Liver (tissue), 9 donors: Measurements from ENCODE around the gene EDEM2. TPM values are rescaled to one million over a fixed set of nuclear protein-coding genes. Genes with fewer than 3 reads are reported as not detected.

Experiments used
- DNase-seq: peaks from one replicate; pipeline ENCODE4 v3.0.0-alpha.2; 2017; ENCODE audit warnings: low spot score
- H3K27ac ChIP-seq, 2 donors: one replicate each; pipeline ENCODE4 v1.7.0; 2013; ENCODE audit warnings: inconsistent platforms in 2 of 2, low read length in 2 of 2, control low read depth in 1 of 2, low read depth in 1 of 2, mild to moderate bottlenecking in 1 of 2
- H3K27me3 ChIP-seq, 4 donors: one replicate each; pipeline versions ENCODE4 v1.6.1 to v1.7.0; 2013; ENCODE audit warnings: low read length in 3 of 4, inconsistent platforms in 1 of 4, mild to moderate bottlenecking in 1 of 4, moderate library complexity in 1 of 4; ENCODE audit not compliant: control insufficient read depth in 4 of 4, insufficient read depth in 4 of 4
- H3K36me3 ChIP-seq, 4 donors: one replicate each; pipeline versions ENCODE4 v1.6.1 to v1.7.0; 2013; ENCODE audit warnings: low read length in 3 of 4, mild to moderate bottlenecking in 3 of 4, low read depth in 1 of 4, moderate library complexity in 1 of 4; ENCODE audit not compliant: control insufficient read depth in 4 of 4, insufficient read depth in 3 of 4
- H3K4me1 ChIP-seq, 4 donors: one replicate each; pipeline versions ENCODE4 v1.6.1 to v1.7.0; 2013; ENCODE audit warnings: low read length in 3 of 4, mild to moderate bottlenecking in 3 of 4, moderate library complexity in 1 of 4; ENCODE audit not compliant: control insufficient read depth in 4 of 4, insufficient read depth in 4 of 4
- H3K4me3 ChIP-seq, 3 donors: one replicate each; pipeline versions ENCODE4 v1.6.1 to v1.7.0; 2013; ENCODE audit warnings: low read length in 3 of 3, control low read depth in 1 of 3, low read depth in 1 of 3, mild to moderate bottlenecking in 1 of 3
- H3K9ac ChIP-seq, 2 donors: one replicate each; pipeline ENCODE4 v1.7.0; 2013; ENCODE audit warnings: low read length in 2 of 2, mild to moderate bottlenecking in 2 of 2, moderate library complexity in 2 of 2, control low read depth in 1 of 2, low read depth in 1 of 2
- H3K9me3 ChIP-seq, 4 donors: one replicate each; pipeline versions ENCODE4 v1.6.1 to v1.7.0; 2013; ENCODE audit warnings: low read length in 3 of 4; ENCODE audit not compliant: control insufficient read depth in 4 of 4
- FOXA1 ChIP-seq: IDR thresholded peaks from 2 replicates; pipeline ENCODE4 v1.6.1; 2016; ENCODE audit warnings: antibody characterized with exemption
- FOXA2 ChIP-seq: IDR thresholded peaks from 2 replicates; pipeline ENCODE4 v1.6.1; 2016; ENCODE audit warnings: antibody characterized with exemption
- GABPA ChIP-seq, 2 donors: IDR thresholded peaks in 1 of 2; conservative IDR thresholded peaks in 1 of 2; 2 replicates each; pipeline ENCODE4 v1.6.1; 2016; ENCODE audit warnings: antibody characterized with exemption in 2 of 2, mild to moderate bottlenecking in 1 of 2, moderate library complexity in 1 of 2
- HNF4A ChIP-seq, 2 donors: conservative IDR thresholded peaks; 2 replicates each; pipeline ENCODE4 v1.6.1; 2016; ENCODE audit warnings: antibody characterized with exemption in 2 of 2, mild to moderate bottlenecking in 2 of 2
- NR2F2 ChIP-seq: IDR thresholded peaks from 2 replicates; pipeline ENCODE4 v1.6.1; 2016; ENCODE audit warnings: antibody characterized with exemption
- REST ChIP-seq: IDR thresholded peaks from 2 replicates; pipeline ENCODE4 v1.6.1; 2016; ENCODE audit warnings: antibody characterized with exemption, mild to moderate bottlenecking
- RXRA ChIP-seq, 2 donors: IDR thresholded peaks; 2 replicates each; pipeline ENCODE4 v1.6.1; 2017 to 2018; ENCODE audit warnings: antibody characterized with exemption in 2 of 2, mild to moderate bottlenecking in 1 of 2
- SP1 ChIP-seq: IDR thresholded peaks from 2 replicates; pipeline ENCODE4 v1.6.1; 2018; ENCODE audit warnings: antibody characterized with exemption, mild to moderate bottlenecking
- TAF1 ChIP-seq: conservative IDR thresholded peaks from 2 replicates; pipeline ENCODE4 v1.6.1; 2016; ENCODE audit warnings: antibody characterized with exemption, mild to moderate bottlenecking
- YY1 ChIP-seq: IDR thresholded peaks from 2 replicates; pipeline ENCODE4 v1.6.1; 2016; ENCODE audit warnings: antibody characterized with exemption, mild to moderate bottlenecking
- ZBTB33 ChIP-seq: IDR thresholded peaks from 2 replicates; pipeline ENCODE4 v1.6.1; 2016; ENCODE audit warnings: antibody characterized with exemption
- WGBS: extraction: QIAGEN DNeasy Blood & Tissue Kit; methylation state at CpG from one replicate; pipeline ENCODE4 v1.1.7; 2013; 5-methylcytosine and 5-hydroxymethylcytosine counted together
- polyA plus RNA-seq, 2 donors: library from polyadenylated mRNA; stranded (reverse) in 1 of 2; unstranded in 1 of 2; fragments of 200-250 nt in 1 of 2; fragments of >200 nt in 1 of 2; fragmentation: Nextera tagmentation in 1 of 2; extraction: Ambion mirVana in 1 of 2; gene quantifications; one replicate each; pipeline versions ENCODE4 v1.2.1 to v1.2.3, GENCODE V29; 2013 to 2015
- total RNA-seq, 2 donors: library from RNA; depleted of rRNA; stranded (reverse); fragments of >200 nt; gene quantifications; one replicate each; pipeline ENCODE4 v1.2.3, GENCODE V29; 2014
- donor health status: healthy.
- donor health status: healthy.
- donor health status: healthy.
- donor health status: healthy.
- donor health status: healthy.

Gene EDEM2
- total and polyA plus RNA-seq, 4 donors = 15.5 to 32.5 (median 22.2) TPM

- no peak overlapping the region for H3K9ac ChIP-seq
- 60% methylated on average over 5 of the region's 5 CpGs for WGBS
- H3K27me3 ChIP-seq = no peaks in the 10 kb centered on the region
- TF ChIP-seq YY1 (no peak), NR2F2 (no peak), TAF1 (no peak), GABPA (IDR thresholded peaks at IDR 0.05 in 1 of 2, conservative IDR thresholded peaks at IDR 0.05 in 1 of 2) (no peak), ZBTB33 (no peak), RXRA (IDR thresholded peaks at IDR 0.05) (no peak), FOXA1 (no peak)
- H3K4me3 ChIP-seq = no peak overlapping the region
- H3K4me1 ChIP-seq = peaks cover 8 to 32% (median 23%) of the 10 kb centered on the region in 4 donors
- H3K27ac ChIP-seq = peak overlapping the region; percentile 48 to 54
- H3K9me3 ChIP-seq = no peaks in the 10 kb centered on the region
- no peak for DNase-seq
- H3K36me3 ChIP-seq = no peaks in the 10 kb centered on the region
Measured at GRCh38 chr20:35191419-35192117, 44.4 kb upstream of the EDEM2 start.

- peak overlapping the region; percentile 46 to 47 for H3K27ac ChIP-seq
- no peak overlapping the region for H3K4me3 ChIP-seq
- DNase-seq = no peak
- H3K27me3 ChIP-seq = no peaks in the 10 kb centered on the region
- 72% methylated on average over 6 of the region's 6 CpGs for WGBS
- H3K9me3 ChIP-seq = no peaks in the 10 kb centered on the region
- no peak for TF ChIP-seq FOXA1
- TF ChIP-seq NR2F2 = peak; percentile 78
- no peak for TF ChIP-seq ZBTB33
- peak; percentile 50 for TF ChIP-seq YY1
- peak; percentile 58 for TF ChIP-seq SP1
- TF ChIP-seq RXRA (IDR thresholded peaks at IDR 0.05) = peak; percentile 47 to 53
- peak; percentile 28 for TF ChIP-seq FOXA2
- no peak for TF ChIP-seq REST
- peak; percentile 63 to 69 for TF ChIP-seq HNF4A (conservative IDR thresholded peaks at IDR 0.05)
- H3K4me1 ChIP-seq = peaks cover 8 to 32% (median 23%) of the 10 kb centered on the region in 4 donors
- H3K36me3 ChIP-seq = no peaks in the 10 kb centered on the region
- H3K9ac ChIP-seq = no peak overlapping the region
Measured at GRCh38 chr20:35190556-35190955, 43.4 kb upstream of the EDEM2 start.
